HG03575 (cell line): ENCODE measurements around the gene PCNT.
"Not testable (repeated sequence)": the region's sequence is repeated elsewhere in the genome, so short reads cannot be mapped to it uniquely, and the experiment has no call there.

Experiments
- ATAC-seq: cut with Tn5 transposase; IDR thresholded peaks from one replicate; pipeline ENCODE4 v1.9.1; 2021; ENCODE audit not compliant: unreplicated experiment, insufficient number of reproducible peaks, low FRiP score; ENCODE audit errors: extremely low read depth

PCNT gene

DNA sequence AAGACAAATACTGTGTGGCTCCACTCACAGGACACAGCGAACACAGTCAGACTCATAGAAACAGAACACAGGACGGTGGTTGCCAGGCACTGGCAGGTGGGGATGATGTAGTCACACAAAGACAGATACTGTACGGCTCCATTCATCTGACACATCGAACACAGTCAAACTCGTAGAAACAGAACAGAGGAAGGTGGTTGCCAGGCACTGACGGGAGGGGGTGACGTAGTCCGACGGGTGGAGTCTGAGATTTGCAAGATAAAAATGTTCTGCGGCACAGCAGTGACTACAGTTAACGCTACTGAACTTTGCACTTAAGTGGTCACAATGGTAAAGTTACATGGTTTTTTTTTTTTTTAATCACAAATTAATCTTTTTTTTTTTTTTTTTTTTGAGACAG is 19.0 kb upstream of the PCNT start:
- ATAC-seq = no peak

DNA sequence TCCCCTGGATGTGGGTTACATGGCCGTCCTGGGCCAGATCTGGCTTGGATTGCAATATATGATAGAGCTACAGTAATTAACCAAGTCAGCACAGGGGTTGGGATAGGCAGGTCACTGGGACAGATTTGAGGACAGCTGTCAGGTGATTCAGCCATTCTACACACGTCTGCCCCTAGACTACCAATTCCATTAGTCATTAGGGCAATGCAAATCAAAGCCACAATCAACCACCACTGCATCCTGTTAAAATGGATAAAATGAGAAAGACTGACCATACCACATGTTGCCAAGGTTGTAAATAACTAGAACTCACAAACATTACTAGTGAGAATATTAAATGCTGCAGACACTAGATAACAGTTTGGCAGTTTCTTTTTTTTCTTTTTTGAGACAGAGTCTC is 16.3 kb upstream of the PCNT start:
- no peak for ATAC-seq

DNA sequence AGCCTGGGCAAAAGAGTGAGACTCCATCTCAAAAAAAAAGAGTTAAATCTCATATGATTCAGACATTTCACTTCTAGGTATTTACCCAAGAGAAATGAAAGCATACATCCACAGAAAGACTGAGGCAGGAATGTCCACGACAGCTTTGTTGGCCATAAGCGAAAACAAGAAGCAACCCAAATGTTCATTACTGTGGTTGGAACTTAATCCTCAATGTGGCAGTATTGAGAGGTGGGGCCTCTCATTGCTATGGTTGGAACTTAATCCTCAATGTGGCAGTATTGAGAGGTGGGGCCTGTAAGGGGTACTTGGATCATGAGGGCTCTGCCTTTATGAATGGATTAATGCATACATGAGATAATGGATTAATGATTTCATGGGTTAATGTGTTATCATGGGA is 15.5 kb upstream of the PCNT start:
- ATAC-seq = no peak

DNA sequence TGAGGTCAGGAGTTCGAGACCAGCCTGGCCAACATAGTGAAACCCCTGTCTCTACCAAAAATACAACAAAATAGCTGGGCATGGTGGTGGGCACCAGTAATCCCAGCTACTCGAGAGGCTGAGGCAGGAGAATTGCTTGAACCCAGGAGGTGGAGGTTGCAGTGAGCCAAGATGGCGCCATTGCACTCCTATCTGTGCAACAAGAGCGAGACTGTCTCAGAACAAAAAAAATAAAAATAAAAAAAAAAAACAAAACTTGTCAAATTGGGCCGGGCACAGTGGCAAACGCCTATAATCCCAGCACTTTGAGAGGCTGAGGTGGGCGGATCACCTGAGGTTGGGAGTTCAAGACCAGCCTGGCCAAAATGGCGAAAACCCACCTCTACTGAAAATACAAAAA is 13.7 kb upstream of the PCNT start:
- not testable (repeated sequence) for ATAC-seq

DNA sequence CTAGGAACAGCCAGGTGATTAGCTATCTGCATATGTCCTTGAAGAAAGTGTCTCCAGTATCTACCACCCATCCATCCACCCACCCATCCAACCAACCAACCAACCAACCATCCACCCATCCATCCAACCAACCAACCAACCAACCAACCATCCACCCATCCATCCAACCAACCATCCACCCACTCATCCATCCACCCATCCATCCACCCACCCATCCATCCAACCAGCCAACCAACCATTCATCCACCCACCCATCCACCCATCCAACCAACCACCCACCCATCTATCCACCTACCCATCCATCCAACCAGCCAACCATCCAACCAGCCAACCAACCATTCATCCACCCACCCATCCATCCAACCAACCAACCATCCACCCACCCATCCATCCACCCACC is 12.4 kb upstream of the PCNT start:
- no peak for ATAC-seq

DNA sequence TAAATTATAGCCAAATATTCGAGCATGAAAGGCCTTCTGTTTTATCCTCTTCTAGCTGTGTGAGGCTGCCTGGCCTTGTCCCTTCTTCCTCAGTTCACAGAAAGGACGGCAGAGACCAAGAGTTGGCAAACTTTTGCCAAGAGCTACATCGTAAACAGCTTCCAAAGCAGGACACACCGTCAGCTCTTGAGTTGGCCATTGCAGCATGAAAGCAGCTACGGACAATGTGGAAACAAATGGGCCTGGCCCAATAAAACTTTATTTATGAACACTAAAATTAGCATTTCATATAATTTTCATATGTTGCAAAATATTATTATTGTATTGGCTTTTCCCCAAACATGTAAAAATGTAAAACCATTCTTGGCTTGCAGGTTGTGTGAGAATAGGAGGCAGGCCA is 11.0 kb upstream of the PCNT start:
- no peak for ATAC-seq

DNA sequence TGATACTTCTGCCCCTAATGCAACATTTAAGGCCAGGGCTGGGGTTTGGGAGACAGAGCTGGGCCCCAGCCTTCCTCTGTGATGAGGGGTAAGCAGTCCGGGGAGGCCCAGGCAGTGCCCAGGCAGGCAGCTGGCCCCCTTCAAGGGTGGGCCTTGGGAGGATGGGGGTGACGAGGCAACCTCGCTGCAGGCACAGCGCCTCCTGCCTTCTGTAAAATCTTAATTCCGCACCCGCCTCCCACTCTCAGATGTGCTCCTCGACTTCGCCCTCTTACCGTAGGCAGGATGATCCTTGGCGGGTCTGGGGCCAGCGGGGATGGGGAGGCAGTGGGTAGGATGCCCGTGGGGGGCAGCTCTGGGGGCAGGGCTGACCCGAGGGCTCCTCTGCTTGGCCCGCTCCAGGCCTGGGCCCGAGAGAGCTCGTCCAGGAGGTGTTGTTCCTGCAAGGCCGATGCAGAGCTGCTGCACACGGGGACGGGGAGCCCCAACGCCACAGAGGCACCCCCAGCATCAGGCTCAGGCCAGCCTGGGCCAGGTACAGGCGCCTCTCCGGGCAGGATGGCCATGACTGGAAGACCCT is 9.4 kb upstream of the PCNT start:
- no peak for ATAC-seq

DNA sequence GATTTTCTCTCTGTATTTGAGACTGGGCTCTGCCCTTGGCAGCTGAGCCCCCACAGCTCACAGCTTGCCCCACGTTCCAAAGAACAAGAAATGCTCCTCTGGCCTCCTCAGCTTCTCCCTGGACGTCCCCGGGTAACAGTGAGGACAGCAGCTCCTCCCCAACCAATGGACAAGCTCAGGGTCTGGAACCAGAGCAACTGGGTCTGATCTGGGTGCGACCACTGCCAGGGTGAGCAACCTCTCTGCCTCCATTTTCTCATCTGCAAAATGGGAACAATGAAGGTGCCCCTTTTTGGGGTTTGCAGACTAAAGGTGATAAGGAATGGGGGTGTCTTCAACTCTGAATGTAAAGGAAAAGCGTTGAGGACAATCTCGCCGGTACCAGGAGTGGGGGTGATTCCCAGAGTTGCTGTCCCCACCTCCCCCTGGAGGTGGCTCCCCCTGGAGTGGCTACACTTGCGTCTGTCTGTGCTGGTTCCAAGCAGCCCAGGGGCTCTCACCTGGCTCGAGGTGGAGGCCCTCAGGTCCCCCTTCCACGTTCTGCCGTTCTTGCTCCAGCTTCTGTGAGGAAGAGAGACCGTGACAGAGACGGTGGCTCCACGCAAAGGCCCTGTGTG is 7.1 kb upstream of the PCNT start:
- ATAC-seq = no peak

DNA sequence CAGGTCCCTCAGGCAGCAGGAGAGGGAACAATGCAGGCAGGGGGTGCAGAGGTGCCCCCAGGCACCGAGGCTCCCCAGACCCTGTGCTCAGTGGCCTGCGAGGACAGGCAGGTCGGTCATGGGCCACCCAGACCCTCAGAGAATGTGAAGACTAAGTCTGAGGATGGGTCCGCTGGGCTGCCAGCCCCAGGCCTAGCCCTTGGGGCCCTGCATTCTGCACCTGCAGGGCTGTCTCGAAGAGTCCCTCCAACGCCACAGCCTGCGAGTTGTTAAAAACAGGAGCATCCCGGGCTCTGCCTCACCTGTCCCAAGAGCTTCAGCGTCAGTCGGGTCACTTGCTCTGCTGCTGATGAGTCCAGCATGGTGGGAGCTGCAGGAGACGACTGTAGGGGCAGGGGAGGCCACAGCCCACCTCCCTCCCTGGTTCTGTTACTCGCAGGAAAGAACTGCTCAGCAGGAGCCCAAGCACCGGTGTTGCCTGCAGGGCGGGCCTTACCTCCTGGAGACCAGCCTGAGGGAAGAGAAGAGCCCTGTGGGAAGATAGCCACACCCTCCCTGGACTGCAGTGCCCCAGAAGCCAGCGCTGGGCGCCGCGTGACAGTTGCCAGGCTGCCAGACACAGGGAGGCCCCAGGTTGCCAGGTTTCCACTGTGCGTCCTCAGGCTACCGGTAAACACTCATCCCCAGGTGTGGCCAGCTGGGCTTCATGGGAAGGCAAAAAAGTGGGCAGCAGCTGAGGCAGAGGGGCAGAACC is 6.1 kb upstream of the PCNT start:
- ATAC-seq = no peak

DNA sequence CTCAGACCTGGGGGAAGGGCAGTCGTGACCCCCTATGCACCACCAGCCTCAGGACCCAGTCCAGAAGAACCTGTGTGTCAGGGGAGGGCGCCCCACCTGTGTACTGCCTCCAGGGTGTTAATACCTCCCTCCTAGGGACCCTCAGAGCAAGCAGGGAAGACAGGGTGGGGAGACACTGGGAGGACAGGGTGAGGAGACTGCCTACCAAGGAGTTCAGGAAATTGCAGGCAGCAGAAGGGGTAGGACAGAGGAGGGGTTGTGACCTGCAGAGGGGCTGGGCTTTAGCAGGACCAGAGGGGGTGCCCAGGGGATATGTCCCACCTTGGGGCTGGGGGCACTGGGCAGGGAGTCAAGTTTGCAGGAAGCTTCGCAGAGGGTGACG is 5.5 kb upstream of the PCNT start:
- no peak for ATAC-seq

DNA sequence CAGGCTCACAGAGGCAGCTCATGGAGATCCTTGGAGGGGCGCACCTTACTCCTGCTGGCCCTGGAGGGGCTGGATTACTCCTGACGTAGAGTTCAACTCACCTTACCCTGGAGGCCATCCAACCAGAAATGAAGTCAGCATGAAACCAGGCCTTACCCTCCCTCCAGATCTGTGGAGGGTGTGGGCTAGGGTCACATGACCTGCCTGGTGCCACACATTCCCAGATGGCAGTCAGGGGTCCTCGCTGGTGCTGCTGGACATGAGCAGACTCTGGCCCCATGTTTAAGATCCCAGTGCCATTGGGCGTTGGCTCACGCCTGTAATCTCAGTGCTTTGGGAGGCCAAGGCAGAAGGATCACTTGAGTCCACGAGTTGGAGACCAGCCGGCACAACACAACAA is 4.8 kb upstream of the PCNT start:
- ATAC-seq = no peak

DNA sequence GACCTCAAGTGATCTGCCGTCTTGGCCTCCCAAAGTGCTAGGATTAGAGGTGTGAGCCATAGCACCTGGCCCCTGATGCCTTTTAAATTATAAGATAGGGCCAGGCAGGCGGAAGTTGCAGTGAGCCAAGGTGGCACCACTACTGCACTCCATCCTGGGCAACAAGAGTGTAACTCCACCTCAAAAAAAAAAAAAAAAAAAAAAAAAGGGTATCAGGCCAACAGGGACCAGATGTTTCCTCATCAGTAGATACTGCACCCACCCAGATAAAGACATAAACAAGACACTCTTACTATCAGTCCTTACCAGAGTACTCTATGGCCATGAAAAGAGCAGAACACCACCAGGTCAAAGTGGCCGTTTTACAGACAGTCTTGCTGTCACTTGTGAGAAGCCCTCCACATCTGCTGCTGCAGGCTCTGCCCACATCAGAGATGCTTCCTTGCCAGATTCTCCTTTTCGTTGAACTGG is 3.6 kb upstream of the PCNT start:
- ATAC-seq = no peak

DNA sequence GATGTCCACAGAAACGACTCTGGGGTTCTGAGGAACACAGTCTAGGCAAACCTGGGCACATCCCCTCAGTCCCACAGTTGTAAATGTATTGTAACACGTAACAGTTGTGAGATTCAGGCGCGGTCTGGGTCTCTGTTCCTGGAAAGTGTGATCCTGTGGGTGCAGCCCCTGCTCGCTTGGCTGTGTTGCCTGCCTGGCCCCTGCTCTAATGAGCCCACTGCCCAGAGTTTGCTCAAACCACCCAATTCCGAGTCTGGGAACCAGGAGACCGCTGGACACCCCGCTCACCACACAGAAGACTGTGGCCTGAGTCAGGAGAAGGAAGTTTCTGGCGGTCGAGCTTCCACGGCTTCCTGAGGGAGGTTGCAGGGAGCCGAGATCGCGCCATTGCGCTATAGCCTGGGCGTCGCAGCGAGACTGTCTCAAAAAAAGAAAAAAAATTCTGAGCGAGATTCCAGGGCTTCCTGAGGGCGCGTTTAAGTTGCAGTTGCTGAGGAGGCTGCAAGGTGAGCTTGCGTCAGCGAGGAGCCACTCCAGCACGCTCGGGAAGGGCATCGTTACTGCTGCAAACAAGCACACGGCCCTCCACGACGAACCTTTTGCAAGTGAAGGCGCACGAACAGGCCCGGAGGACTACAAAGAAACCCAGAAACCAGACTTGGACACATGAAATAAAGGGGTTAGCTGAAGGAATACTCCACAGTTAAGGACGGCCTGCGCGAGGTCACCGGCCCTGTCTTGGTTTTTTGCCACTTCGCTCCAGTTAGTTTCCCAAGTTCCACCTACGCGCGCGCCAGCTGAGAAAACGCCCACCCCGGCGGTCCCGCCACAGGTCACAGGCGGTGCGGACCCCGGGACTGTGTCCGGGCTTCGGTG is 1.4 kb upstream of the PCNT start:
- no peak for ATAC-seq

DNA sequence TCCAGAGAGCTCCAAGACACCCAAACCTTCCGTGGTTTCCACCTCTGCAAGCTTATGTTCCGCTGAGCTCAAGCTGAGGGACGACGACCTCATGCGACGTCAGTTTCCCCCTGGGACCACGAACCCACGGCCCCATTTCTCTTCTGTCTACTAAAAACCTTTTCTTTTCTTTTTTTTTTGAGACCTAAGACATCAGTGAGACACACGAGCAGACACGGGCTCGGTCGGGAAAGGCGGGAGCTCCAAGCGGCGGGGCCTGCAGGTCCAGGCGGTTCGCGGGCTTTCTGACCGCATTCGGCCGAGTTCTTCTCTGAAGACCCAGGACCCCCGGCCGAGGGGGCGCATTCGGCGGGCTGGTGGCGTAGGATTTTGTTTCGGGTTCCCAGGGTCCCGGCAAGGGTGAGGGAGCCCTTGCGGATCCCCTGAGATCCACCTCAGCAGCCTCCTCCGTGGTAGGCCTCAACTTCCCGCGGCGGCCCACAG is 688 bp upstream of the PCNT start:
- no peak for ATAC-seq

DNA sequence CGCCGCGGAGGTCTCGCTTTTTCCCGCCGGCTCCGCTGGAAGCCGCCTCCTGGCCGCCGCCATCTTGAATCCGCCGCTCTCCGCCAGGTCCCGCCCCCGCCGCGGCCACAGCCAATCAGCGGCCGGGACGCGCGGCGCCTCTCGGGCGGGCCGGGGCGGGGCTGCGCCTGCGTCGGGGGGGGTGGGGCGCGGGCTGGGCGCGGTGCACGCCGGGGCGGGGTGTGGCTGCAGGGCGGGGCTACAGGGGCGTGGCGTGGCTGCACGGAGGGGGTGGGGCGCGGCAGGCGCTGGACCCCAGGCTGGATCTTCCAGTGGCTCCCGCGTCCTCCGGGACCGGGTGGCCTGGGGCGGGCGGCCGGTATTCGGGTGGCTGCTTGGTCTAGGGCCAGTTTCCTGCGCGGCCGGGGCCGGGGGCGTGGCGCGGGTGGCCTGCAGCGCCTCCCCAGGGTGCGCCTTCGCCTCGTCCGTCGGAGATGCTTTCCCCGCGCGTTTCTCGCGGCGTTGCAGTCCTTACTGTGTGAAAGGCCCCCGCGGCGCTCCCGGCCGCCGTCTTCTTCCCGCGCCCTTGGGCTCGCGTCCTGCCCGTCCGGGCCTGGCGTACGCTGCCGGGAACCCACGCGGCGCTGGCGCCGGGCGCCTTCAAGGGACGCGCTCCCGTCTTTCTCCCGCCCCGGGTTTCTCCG is 575 bp downstream of the PCNT start:
- ATAC-seq = peak; percentile 17

DNA sequence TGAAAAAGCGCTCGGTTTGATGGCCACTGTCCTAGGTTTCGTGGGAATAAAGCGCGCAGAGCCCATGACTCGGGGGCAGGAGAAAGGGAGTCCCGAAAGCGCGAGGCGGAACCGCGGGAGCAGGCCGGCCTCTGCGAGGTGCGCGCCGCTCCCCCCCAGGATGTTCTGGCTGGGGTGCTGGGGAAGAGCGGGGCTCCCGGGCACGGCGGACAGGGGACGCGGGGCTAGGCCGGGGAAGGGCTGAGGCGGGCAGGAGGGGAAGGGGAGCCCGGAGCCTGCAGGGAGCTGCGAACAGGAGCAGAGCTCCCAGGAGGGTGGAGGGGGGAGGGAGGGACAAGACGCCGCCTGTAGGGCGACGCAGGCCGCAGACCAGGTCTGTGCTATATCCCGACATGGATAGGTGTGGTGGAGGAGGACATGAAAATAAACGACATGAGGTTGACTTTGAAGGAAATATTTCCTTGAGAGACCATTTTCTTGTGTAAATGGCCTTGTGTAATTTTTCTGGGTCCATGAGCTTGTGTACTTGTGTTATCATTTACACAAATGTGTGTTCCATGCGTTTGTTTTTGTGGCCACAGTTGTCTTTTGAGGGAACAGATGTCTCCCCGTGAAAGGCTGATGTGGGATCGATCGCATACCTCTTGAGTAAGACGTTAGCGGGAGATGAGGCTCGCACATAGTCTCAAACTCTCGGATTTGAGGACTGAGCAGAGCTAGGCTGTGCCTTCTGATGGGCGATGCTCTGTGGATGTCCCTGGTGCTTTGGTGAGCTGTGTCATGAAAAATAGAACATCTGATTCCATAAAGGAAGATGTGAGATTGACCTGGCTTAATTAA is 1.3 kb downstream of the PCNT start:
- ATAC-seq = no peak

DNA sequence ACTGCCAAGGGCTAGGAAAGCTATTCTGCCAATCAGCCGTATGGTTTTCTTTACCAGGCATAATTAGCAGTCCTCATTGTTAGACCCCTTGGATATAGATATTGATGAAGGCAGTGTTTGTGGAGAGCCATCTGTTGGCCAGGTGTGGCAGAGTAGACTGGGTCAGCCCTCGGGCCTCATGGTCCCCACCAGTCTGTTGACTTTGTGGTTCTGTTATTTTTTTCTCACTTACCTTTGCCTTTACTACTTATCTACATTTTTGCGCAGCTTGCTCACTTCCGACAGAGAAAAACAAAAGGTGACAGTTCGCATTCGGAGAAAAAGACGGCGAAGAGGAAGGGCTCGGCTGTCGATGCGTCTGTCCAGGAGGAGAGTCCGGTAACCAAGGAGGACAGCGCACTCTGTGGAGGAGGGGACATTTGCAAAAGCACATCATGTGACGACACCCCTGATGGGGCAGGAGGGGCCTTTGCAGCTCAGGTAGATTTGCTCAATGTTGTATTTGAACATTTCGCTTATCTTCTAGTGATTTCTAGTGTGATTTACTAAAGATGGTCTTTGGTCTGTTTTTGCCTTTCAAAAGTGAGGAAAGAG is 2.3 kb downstream of the PCNT start:
- ATAC-seq = no peak

DNA sequence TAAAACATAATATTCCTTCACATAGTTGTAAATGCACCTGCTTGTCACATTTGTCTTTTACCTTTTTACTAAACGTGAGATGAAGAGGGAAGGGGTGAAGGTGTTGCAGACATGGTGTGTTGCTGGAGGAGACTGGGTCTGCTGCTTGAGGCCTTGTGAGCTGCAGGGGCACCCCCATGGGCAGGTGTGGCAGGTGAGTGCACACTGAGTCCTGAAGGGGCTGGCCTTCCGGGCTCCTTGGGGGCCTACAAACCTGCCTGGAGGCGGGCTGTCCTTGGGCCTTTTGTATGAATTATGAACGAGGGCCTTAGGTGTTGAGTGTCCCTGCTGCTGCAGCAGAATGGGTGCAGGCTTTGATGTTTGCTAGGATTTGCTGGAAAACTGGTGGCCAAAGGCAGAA is 3.8 kb downstream of the PCNT start:
- ATAC-seq = no peak
